ENCODE data around the gene FAF1. TPM values are rescaled to one million over a fixed set of nuclear protein-coding genes. Genes with fewer than 3 reads are reported as not detected.
"Not testable (repeated sequence)": the region's sequence is repeated elsewhere in the genome, so short reads cannot be mapped to it uniquely, and the experiment has no call there.

The FAF1 gene
- total RNA-seq, 6 experiments from 2014 or later = 24.1 to 32.4 (median 31.6) TPM

- no peaks in the 10 kb centered on the region for H3K36me3 ChIP-seq
- no peak overlapping the region for H3K27ac ChIP-seq
- H3K4me3 ChIP-seq = no peak overlapping the region
- 100% methylated on average over 3 of the region's 4 CpGs for WGBS (ENCODE audit: insufficient coverage, low coverage, low lambda C conversion rate, missing lambda C conversion rate)
- ATAC-seq = no peak
- H3K27me3 ChIP-seq = no peaks in the 10 kb centered on the region
- peaks cover 0 to 10% (median 0%) of the 10 kb centered on the region in 4 donors for H3K4me1 ChIP-seq
- H3K9me3 ChIP-seq = no peaks in the 10 kb centered on the region
- TF ChIP-seq, protein P1, sequence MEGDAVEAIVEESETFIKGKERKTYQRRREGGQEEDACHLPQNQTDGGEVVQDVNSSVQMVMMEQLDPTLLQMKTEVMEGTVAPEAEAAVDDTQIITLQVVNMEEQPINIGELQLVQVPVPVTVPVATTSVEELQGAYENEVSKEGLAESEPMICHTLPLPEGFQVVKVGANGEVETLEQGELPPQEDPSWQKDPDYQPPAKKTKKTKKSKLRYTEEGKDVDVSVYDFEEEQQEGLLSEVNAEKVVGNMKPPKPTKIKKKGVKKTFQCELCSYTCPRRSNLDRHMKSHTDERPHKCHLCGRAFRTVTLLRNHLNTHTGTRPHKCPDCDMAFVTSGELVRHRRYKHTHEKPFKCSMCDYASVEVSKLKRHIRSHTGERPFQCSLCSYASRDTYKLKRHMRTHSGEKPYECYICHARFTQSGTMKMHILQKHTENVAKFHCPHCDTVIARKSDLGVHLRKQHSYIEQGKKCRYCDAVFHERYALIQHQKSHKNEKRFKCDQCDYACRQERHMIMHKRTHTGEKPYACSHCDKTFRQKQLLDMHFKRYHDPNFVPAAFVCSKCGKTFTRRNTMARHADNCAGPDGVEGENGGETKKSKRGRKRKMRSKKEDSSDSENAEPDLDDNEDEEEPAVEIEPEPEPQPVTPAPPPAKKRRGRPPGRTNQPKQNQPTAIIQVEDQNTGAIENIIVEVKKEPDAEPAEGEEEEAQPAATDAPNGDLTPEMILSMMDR (IDR thresholded peaks at IDR 0.05) = no peak
- TF ChIP-seq POLR2A (IDR thresholded peaks at IDR 0.05) = no peak
- no peak for DNase-seq
- intact Hi-C loops (cut with DNase I) = no loop called here
Observed at GRCh38 chr1:50780797-50781196, 179.3 kb downstream of the FAF1 start.

GRCh38 chr1:50779801-50780200 is 180.3 kb downstream of the FAF1 start:
- DNase-seq (no peak), ATAC-seq (no peak)
- WGBS (ENCODE audit: insufficient coverage, low coverage, low lambda C conversion rate, missing lambda C conversion rate) = 100% methylated on average over 1 of the region's 1 CpG
- Histone ChIP-seq H3K36me3 (no peaks in the 10 kb centered on the region), H3K4me1 (peaks cover 0 to 10% (median 0%) of the 10 kb centered on the region in 4 donors), H3K27me3 (no peaks in the 10 kb centered on the region), H3K27ac (no peak overlapping the region), H3K4me3 (no peak overlapping the region), H3K9me3 (no peaks in the 10 kb centered on the region)
- TF ChIP-seq, protein P1 (IDR thresholded peaks at IDR 0.05) = no peak
- no peak for TF ChIP-seq POLR2A (IDR thresholded peaks at IDR 0.05)
- intact Hi-C loops (cut with DNase I) = no loop called here

DNA sequence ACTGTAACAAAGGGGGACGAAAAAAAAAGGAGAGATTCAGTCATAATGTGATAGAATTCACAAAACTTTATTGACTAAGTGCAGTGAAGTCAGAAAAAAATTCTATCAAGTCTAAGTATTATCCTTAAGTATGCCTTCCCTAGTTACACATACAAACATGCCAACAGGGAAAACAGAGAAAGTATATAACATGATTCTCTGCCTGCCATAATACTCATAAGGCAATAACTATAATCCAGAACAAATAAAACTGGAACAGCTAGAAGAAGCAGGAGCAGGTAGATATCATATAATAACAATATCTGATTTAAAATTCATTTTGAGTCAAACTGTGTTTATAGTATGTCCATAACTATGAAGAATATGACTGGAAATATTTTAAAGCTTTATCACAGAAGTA is 184.3 kb downstream of the FAF1 start:
- Histone ChIP-seq H3K9me3 (no peaks in the 10 kb centered on the region), H3K36me3 (no peaks in the 10 kb centered on the region), H3K27me3 (no peaks in the 10 kb centered on the region), H3K4me3 (no peak overlapping the region), H3K27ac (no peak overlapping the region), H3K4me1 (peaks cover 0 to 10% (median 0%) of the 10 kb centered on the region in 4 donors)
- DNase-seq (no peak), ATAC-seq (no peak)
- TF ChIP-seq, protein P1 (IDR thresholded peaks at IDR 0.05) = no peak
- TF ChIP-seq POLR2A (IDR thresholded peaks at IDR 0.05) = no peak
- WGBS (ENCODE audit: insufficient coverage, low coverage, low lambda C conversion rate, missing lambda C conversion rate) = 92% methylated on average over 1 of the region's 1 CpG
- intact Hi-C loops (cut with DNase I) = no loop called here

- peaks cover 0 to 10% (median 0%) of the 10 kb centered on the region in 4 donors for H3K4me1 ChIP-seq
- no peaks in the 10 kb centered on the region for H3K9me3 ChIP-seq
- no peak for TF ChIP-seq POLR2A (IDR thresholded peaks at IDR 0.05)
- TF ChIP-seq, protein P1 (IDR thresholded peaks at IDR 0.05) = peak; percentile 66 to 85 (median 82)
- DNase-seq (no peak), ATAC-seq (peak; percentile 76 to 90 (median 80))
- H3K4me3 ChIP-seq = no peak overlapping the region
- no peaks in the 10 kb centered on the region for H3K36me3 ChIP-seq
- H3K27ac ChIP-seq = no peak overlapping the region
- WGBS (ENCODE audit: insufficient coverage, low coverage, low lambda C conversion rate, missing lambda C conversion rate) = 4% methylated on average over 2 of the region's 2 CpGs
- intact Hi-C loops (cut with DNase I) = no loop called here
- H3K27me3 ChIP-seq = no peaks in the 10 kb centered on the region
Observed at GRCh38 chr1:50774759-50775351, 185.2 kb downstream of the FAF1 start.

DNA sequence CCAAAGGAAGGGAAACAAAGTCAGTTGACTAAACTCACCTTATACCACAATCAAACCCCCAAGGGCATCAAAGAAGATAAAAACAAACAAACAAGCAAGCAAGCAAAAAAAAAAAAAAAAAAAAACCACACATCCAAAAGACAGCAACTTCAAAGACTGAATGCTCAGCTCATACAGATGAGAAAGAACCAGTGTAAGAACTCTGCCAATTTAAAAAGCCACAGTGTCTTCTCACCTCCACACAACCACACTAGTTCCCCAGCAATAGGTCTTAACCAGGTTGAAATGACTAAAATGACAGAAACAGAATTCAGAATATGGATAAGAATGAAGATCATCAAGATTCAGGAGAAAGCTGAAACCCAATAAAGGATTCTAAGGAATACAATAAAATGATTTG is 193.4 kb downstream of the FAF1 start:
- Histone ChIP-seq H3K4me1 (no peaks in the 10 kb centered on the region), H3K4me3 (no peak overlapping the region), H3K9me3 (no peaks in the 10 kb centered on the region), H3K27ac (no peak overlapping the region), H3K27me3 (no peaks in the 10 kb centered on the region), H3K36me3 (no peaks in the 10 kb centered on the region)
- ATAC-seq (no peak), DNase-seq (no peak)
- intact Hi-C loops (cut with DNase I) = no loop called here
- no peak for TF ChIP-seq POLR2A (IDR thresholded peaks at IDR 0.05)
- TF ChIP-seq, protein P1 (IDR thresholded peaks at IDR 0.05) = no peak

DNA sequence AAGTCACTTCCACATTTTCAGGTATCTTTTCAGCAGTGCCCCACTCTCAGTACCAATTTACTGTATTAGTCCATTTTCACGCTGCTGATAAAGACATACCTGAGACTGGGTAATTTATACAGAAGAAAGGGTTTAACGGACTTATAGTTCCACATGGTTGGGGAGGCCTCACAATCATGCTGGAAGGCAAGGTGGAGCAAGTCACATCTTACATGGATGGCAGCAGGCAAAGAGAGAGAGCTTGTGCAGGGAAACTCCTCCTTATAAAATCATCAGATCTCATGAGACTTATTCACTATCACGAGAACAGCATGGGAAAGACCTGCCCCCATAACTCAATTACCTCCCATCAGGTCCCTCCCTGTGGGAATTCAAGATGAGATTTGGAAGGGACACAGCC is 203.5 kb downstream of the FAF1 start:
- H3K4me3 ChIP-seq; H3K27me3 ChIP-seq; ATAC-seq; H3K4me1 ChIP-seq; H3K9me3 ChIP-seq; H3K27ac ChIP-seq; intact Hi-C loops (cut with DNase I); DNase-seq; H3K36me3 ChIP-seq: not testable (repeated sequence)
- WGBS (ENCODE audit: insufficient coverage, low coverage, low lambda C conversion rate, missing lambda C conversion rate) = 96% methylated on average over 3 of the region's 3 CpGs

GRCh38 chr1:50754764-50755163 is 205.3 kb downstream of the FAF1 start:
- H3K9me3 ChIP-seq; H3K27me3 ChIP-seq; H3K27ac ChIP-seq; ATAC-seq; H3K4me3 ChIP-seq; intact Hi-C loops (cut with DNase I); H3K4me1 ChIP-seq; DNase-seq; H3K36me3 ChIP-seq: not testable (repeated sequence)
- no CpG with 5 or more reads among the region's 1 CpG for WGBS (ENCODE audit: insufficient coverage, low coverage, low lambda C conversion rate, missing lambda C conversion rate)

Data from right lobe of liver (tissue), 6 donors.